Kidney (tissue), 14 donors: ENCODE data around the gene DIP2A. TPM values are rescaled to one million over a fixed set of nuclear protein-coding genes. Genes with fewer than 3 reads are reported as not detected.
"Not testable (repeated sequence)": the region's sequence is repeated elsewhere in the genome, so short reads cannot be mapped to it uniquely, and the experiment has no call there.

Experiments used
- DNase-seq, 5 donors: peaks; one replicate each; pipeline ENCODE4 v3.0.0-alpha.2; 2013 to 2020
- FAIRE-seq: peaks from 2 replicates; lab custom pipeline; 2012; peaks lifted over from hg19 to GRCh38; lab: Jason Lieb, UNC
- H3K27ac ChIP-seq, 2 donors: one replicate each; pipeline ENCODE4 v1.7.0; 2013; ENCODE audit warnings: low read depth in 2 of 2, low read length in 2 of 2, inconsistent platforms in 1 of 2
- H3K27me3 ChIP-seq: one replicate; pipeline ENCODE4 v1.7.1; 2013; ENCODE audit warnings: low read length, inconsistent platforms; ENCODE audit not compliant: control insufficient read depth, insufficient read depth
- H3K36me3 ChIP-seq, 3 donors: one replicate each; pipeline versions ENCODE4 v1.7.0 to v1.7.1; 2013; ENCODE audit warnings: low read length in 3 of 3, control low read depth in 1 of 3, inconsistent platforms in 1 of 3; ENCODE audit not compliant: insufficient read depth in 3 of 3, control insufficient read depth in 2 of 3
- H3K4me1 ChIP-seq, 3 donors: one replicate each; pipeline versions ENCODE4 v1.7.0 to v1.7.1; 2013; ENCODE audit warnings: low read length in 3 of 3, inconsistent platforms in 1 of 3, low read depth in 1 of 3; ENCODE audit not compliant: control insufficient read depth in 2 of 3, insufficient read depth in 2 of 3
- H3K4me3 ChIP-seq, 3 donors: one replicate each; pipeline versions ENCODE4 v1.7.0 to v1.8.1; 2013; ENCODE audit warnings: low read length in 3 of 3, control low read depth in 1 of 3, inconsistent platforms in 1 of 3
- H3K9ac ChIP-seq, 3 donors: one replicate each; pipeline versions ENCODE4 v1.7.0 to v1.7.1; 2013; ENCODE audit warnings: low read length in 3 of 3, control low read depth in 1 of 3, inconsistent platforms in 1 of 3
- H3K9me3 ChIP-seq, 3 donors: one replicate each; pipeline versions ENCODE4 v1.7.0 to v1.7.1; 2013; ENCODE audit warnings: low read length in 3 of 3, control low read depth in 1 of 3, inconsistent platforms in 1 of 3; ENCODE audit not compliant: control insufficient read depth in 2 of 3, insufficient read depth in 1 of 3
- CTCF ChIP-seq: IDR thresholded peaks from 3 replicates; pipeline ENCODE4 v1.5.1; 2012; ENCODE audit warnings: mild to moderate bottlenecking, moderate library complexity, borderline replicate concordance; ENCODE audit not compliant: insufficient read depth; ENCODE audit errors: extremely low read depth
- intact Hi-C: fragments of 100-400 bp; cut with DNase I; formaldehyde crosslinking; loops from one replicate; pipeline ENCODE4 v1.11.1; 2022
- polyA plus RNA-seq: library from polyadenylated mRNA; stranded (reverse); fragments of 350-450 nt; fragmentation: Illumina TruSeq; extraction: RNeasy Lipid Tissue Mini Kit (QIAGEN cat#74804); gene quantifications from one replicate; pipeline ENCODE4 v1.2.3, GENCODE V29; 2014; ENCODE audit warnings: low read depth, low replicate concordance; ENCODE audit not compliant: insufficient read depth
- total RNA-seq: library from RNA; stranded (reverse); fragmentation: NEBNext Ultra II Directional; extraction: Animal tissue kit (Norgen Biotek cat#: 25700); gene quantifications from one replicate; pipeline ENCODE4 v1.2.1, GENCODE V29; 2021
- donor health status: control.
- donor health status: control.
- donor health status: control.
- donor health status: control.
- donor health status: control.
- donor health status: DM: yes; HTN: yes; CAD: no.
- donor health status: Normal renal cell carcinoma (clear cell type).

DIP2A gene
- total and polyA plus RNA-seq, 2 donors from 2014 or later: 8.7 to 36.5 TPM

DNA sequence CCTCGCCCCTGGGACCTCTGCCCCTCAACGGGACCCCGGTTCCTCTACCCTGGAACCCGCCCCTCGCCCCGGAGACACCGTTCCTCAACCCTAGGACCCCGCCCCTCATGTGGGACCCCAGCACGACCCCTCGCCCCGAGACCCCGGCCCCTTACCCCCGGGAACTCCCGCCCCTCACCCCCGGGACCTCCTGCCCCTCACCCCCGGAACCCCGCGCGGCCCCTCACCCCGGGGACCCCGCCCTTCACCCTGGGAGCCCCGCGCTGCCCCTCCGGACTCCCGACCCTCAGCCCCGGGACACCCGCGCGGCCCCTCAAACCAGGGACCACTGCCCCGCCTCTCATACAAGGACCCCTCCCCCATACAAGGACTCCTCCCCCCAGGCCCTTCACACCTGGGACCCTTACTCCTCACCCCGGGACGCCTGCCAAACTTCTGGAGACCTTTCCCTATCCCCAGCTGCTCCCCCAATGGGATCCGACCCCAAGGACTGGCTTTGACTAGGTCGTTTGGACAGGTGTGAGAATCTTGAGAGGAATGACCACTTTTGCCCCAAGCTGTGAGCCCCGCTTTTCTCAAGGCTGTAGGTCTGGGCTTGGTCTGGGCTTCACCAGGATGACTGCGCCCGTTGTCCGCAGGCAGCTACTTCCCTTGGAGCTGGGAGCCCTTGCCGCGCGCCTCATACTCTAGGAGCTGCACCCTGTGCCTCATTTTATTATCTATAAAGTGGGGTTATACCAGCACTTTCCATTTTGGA, 843 bp downstream of the DIP2A start:
- Histone ChIP-seq H3K27ac (peak overlapping the region in 1 of 2 donors; percentile 30), H3K27me3 (no peaks in the 10 kb centered on the region), H3K9me3 (no peaks in the 10 kb centered on the region), H3K9ac (peak overlapping the region in 2 of 3 donors; percentile 20 to 66), H3K4me1 (peaks cover 0 to 14% (median 5%) of the 10 kb centered on the region in 3 donors), H3K36me3 (peaks cover 0 to 4% (median 0%) of the 10 kb centered on the region in 3 donors), H3K4me3 (peak overlapping the region; percentile 18 to 64 (median 52))
- intact Hi-C loops: no loop called here
- no peak for FAIRE-seq
- DNase-seq: peak; percentile 21 to 85 (median 47)
- no peak for TF ChIP-seq CTCF

- H3K4me3 ChIP-seq: no peak overlapping the region
- H3K27me3 ChIP-seq: no peaks in the 10 kb centered on the region
- no peak overlapping the region for H3K27ac ChIP-seq
- H3K9me3 ChIP-seq: no peaks in the 10 kb centered on the region
- no peak overlapping the region for H3K9ac ChIP-seq
- intact Hi-C loops: no loop called here
- no peak for DNase-seq
- no peak for TF ChIP-seq CTCF
- no peak for FAIRE-seq
- no peaks in the 10 kb centered on the region for H3K36me3 ChIP-seq
- H3K4me1 ChIP-seq: peaks cover 0 to 8% (median 5%) of the 10 kb centered on the region in 3 donors
Measured at GRCh38 chr21:46461909-46462308, 3.2 kb downstream of the DIP2A start.

GRCh38 chr21:46465153-46465552, 6.5 kb downstream of the DIP2A start:
- FAIRE-seq, DNase-seq, H3K27me3 ChIP-seq, H3K27ac ChIP-seq, intact Hi-C loops, H3K4me1 ChIP-seq, H3K9me3 ChIP-seq, H3K4me3 ChIP-seq, H3K36me3 ChIP-seq, H3K9ac ChIP-seq: not testable (repeated sequence)

GRCh38 chr21:46465651-46466050, 7.0 kb downstream of the DIP2A start:
- H3K27me3 ChIP-seq: no peaks in the 10 kb centered on the region
- intact Hi-C loops: no loop called here
- no peaks in the 10 kb centered on the region for H3K9me3 ChIP-seq
- no peaks in the 10 kb centered on the region for H3K36me3 ChIP-seq
- DNase-seq (no peak), FAIRE-seq (no peak)
- H3K9ac ChIP-seq: no peak overlapping the region
- no peak for TF ChIP-seq CTCF
- no peak overlapping the region for H3K4me3 ChIP-seq
- H3K27ac ChIP-seq: no peak overlapping the region
- no peaks in the 10 kb centered on the region for H3K4me1 ChIP-seq
